Effector memory CD8-positive, alpha-beta T cell (primary cell): Measurements from ENCODE around the gene EXOSC1.

Source experiments
- ATAC-seq: fragments of 150-1000 bp; cut with Tn5 transposase; replicated peaks from 2 replicates; pipeline ENCODE4 v1.10.0; 2021; ENCODE audit warnings: mild to moderate bottlenecking, moderate library complexity
- DNase-seq, 3 experiments: peaks; one replicate each; pipeline ENCODE4 v3.0.0; 2021
- H3K27ac Mint-ChIP-seq, 2 donors: one replicate each; pipeline ENCODE4 v1.8.0; 2022; ENCODE audit warnings: mild to moderate bottlenecking in 2 of 2, mixed read lengths in 2 of 2, moderate library complexity in 2 of 2
- H3K27me3 Mint-ChIP-seq, 2 donors: one replicate each; pipeline ENCODE4 v1.8.0; 2022; ENCODE audit warnings: mixed read lengths in 2 of 2
- H3K36me3 Mint-ChIP-seq: one replicate; pipeline ENCODE4 v1.8.0; 2022; ENCODE audit warnings: mild to moderate bottlenecking, moderate library complexity, mixed read lengths; ENCODE audit not compliant: insufficient read depth
- H3K4me1 Mint-ChIP-seq, 2 donors: one replicate each; pipeline ENCODE4 v1.8.0; 2022; ENCODE audit warnings: low read depth in 2 of 2, mixed read lengths in 2 of 2
- H3K4me3 Mint-ChIP-seq, 2 donors: one replicate each; pipeline ENCODE4 v1.8.0; 2022; ENCODE audit warnings: mild to moderate bottlenecking in 2 of 2, mixed read lengths in 2 of 2, moderate library complexity in 2 of 2
- H3K9me3 Mint-ChIP-seq, 2 donors: one replicate each; pipeline ENCODE4 v1.8.0; 2022; ENCODE audit warnings: mixed read lengths in 2 of 2

Gene EXOSC1

GRCh38 chr10:97396056-97396455, 49.8 kb downstream of the EXOSC1 start:
- Mint-ChIP-seq H3K36me3 (peaks cover 60% of the 10 kb centered on the region), H3K4me1 (peaks cover 3 to 6% of the 10 kb centered on the region in 2 donors), H3K27me3 (no peaks in the 10 kb centered on the region), H3K9me3 (no peaks in the 10 kb centered on the region), H3K4me3 (no peak overlapping the region), H3K27ac (no peak overlapping the region)
- ATAC-seq (no peak), DNase-seq (no peak)

DNA sequence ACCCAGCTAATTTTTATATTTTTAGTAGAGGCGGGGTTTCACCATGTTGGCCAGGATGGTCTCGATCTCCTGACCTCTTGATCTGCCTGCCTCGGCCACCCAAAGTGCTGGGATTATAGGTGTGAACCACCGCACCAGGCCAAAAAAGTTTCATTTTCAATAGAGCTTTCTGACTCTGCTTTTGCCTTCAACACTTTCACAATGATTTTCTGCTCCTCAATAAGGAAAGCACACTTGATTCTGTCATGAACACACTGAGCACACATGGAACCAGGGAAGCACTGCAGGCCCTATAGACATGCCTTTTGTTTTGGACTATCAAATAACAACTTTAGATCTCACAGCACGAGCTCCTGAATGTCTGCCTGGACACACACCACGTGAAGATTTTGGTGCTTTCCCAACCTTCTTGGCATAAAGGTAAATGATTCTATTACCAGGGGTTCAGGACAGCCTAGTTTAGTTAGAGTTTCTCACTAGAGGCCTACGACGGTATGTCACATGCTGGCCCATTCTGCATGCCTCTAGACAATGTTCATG, 52.7 kb downstream of the EXOSC1 start:
- Mint-ChIP-seq H3K27me3 (no peaks in the 10 kb centered on the region), H3K4me3 (no peak overlapping the region), H3K9me3 (no peaks in the 10 kb centered on the region), H3K4me1 (no peaks in the 10 kb centered on the region), H3K36me3 (peaks cover 66% of the 10 kb centered on the region), H3K27ac (peak overlapping the region in 1 of 2 donors; percentile 85)
- ATAC-seq (no peak), DNase-seq (no peak)

DNA sequence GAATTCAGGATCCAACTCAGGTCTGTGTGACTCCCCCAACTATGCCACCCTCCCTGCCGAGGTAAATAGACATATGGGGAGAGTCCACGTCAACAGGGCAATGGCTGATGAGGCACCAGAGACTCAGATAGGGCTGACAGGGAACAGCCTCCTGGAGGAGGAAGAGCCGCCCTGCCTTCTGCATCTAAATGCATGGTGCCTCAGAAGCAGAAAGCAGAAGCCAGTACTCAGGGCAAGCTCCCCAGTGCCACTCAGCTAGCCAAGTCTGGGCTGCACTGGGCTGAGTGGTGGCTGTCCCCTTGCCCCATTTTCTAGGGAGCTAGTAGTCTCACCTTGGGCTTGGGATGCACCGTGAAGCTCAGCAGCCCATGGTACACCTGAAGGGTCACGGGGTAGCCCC, 55.7 kb downstream of the EXOSC1 start:
- no peak for ATAC-seq
- Mint-ChIP-seq H3K27me3 (no peaks in the 10 kb centered on the region), H3K9me3 (no peaks in the 10 kb centered on the region), H3K4me1 (no peaks in the 10 kb centered on the region), H3K36me3 (peaks cover 62% of the 10 kb centered on the region), H3K27ac (no peak overlapping the region), H3K4me3 (no peak overlapping the region)
- no peak for DNase-seq

GRCh38 chr10:97388152-97388551, 57.7 kb downstream of the EXOSC1 start:
- Mint-ChIP-seq H3K27ac (peak overlapping the region in 1 of 2 donors; percentile 41), H3K4me3 (no peak overlapping the region), H3K9me3 (no peaks in the 10 kb centered on the region), H3K36me3 (peaks cover 70% of the 10 kb centered on the region), H3K27me3 (no peaks in the 10 kb centered on the region), H3K4me1 (no peaks in the 10 kb centered on the region)
- DNase-seq (no peak), ATAC-seq (peak; percentile 13)
